HG03469 (cell line): ENCODE data around the gene IL1RN.
"Not testable (repeated sequence)": the region's sequence is repeated elsewhere in the genome, so short reads cannot be mapped to it uniquely, and the experiment has no call there.

Experiments
- ATAC-seq: cut with Tn5 transposase; IDR thresholded peaks from one replicate; pipeline ENCODE4 v1.9.1; 2021; ENCODE audit warnings: mild to moderate bottlenecking, moderate library complexity, moderate number of reproducible peaks; ENCODE audit not compliant: unreplicated experiment

IL1RN gene, protein sequence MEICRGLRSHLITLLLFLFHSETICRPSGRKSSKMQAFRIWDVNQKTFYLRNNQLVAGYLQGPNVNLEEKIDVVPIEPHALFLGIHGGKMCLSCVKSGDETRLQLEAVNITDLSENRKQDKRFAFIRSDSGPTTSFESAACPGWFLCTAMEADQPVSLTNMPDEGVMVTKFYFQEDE

GRCh38 chr2:113126845-113127645 lies at the start of gene IL1RN:
Gene IL1RN (plus strand): TSS chr2:113127598. CDS start chr2:113127625, 27 bp downstream.
- no peak for ATAC-seq

- ATAC-seq = no peak
Measured at GRCh38 chr2:113077921-113078320, 49.5 kb upstream of the IL1RN start.

GRCh38 chr2:113078350-113078839 lies 49.0 kb upstream of the IL1RN start:
- no peak for ATAC-seq

- ATAC-seq = no peak
Measured at GRCh38 chr2:113079131-113079530, 48.3 kb upstream of the IL1RN start.

- no peak for ATAC-seq
Measured at GRCh38 chr2:113080134-113080533, 47.3 kb upstream of the IL1RN start.

- ATAC-seq = no peak
Measured at GRCh38 chr2:113081488-113082210, 45.7 kb upstream of the IL1RN start.

GRCh38 chr2:113083296-113083695 lies 44.1 kb upstream of the IL1RN start:
- no peak for ATAC-seq

- no peak for ATAC-seq
Measured at GRCh38 chr2:113084249-113085000, 43.0 kb upstream of the IL1RN start.

GRCh38 chr2:113085542-113085941 lies 41.9 kb upstream of the IL1RN start:
- ATAC-seq = no peak

DNA sequence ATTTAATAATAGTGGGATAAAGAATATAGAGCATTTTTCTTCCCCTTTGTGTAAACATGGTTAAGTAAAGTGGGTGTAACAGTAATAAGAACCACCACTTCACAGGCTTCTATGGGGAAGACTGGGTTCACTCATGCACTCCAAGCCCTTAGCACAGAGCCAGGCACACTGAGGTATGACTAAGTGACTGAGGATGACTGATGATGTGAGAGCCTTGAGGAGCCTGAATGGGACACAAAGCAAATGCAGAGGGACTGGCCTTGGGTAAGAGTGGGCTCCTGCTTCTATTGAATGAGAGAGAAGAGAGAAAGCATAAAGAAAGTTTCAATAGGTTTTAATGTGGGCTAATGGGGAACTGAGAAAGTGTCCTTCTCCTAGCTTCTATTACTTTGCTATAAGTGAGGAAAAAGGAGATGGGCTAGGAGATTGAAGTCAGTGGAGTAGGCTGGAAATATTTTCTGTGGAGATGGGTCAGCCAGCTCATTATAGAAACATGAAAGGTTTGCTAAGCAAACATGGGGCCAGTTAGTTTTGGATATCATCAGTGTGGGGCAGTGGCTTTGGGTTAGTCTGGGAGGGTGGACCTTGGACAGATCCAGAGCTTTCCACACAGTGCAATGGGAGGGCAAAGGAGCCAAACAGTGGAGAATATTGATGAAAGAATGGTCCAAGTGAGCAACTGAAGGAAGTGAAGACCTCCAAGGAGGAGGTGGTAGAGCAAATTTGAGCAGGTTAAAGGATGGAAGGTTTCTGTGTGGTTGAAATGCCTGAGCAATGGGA lies 39.0 kb upstream of the IL1RN start:
- ATAC-seq = no peak

GRCh38 chr2:113089916-113090315 lies 37.5 kb upstream of the IL1RN start:
- ATAC-seq = no peak

GRCh38 chr2:113091231-113091896 lies 36.0 kb upstream of the IL1RN start:
- no peak for ATAC-seq

DNA sequence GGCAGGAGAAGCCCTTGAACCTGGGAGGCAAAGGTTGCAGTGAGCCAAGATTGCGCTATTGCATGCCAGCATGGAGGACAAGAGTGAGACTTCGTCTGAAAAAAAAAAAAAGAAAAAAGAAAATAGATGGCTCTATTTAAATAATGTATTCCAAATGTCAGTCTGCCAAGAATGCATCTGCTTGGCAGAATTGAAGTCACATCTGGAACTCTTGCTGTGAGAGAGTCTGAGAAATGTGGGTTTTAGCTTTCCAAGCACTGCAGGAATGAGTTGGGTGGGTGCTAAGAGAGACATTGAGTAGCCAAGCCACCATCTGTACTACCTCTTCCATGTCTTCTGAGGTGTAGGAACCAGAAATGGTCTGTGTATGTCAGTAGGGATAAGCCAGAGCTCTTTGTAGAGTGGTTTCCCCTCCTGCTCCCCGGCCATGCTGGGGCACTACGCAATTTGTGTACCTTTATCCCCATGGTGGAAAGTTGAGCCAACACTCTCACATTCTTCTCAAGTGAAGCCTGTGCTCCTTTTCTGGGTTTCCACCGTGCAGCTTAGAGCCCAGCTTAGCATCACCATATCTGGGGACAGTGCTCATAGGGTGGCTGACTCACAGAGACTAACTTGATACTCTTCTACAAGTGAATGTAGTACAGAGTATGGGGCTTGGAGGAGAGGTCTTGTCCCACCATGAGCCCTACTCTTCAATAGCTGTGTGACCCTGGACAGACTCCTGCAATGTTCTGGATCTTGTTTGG lies 34.4 kb upstream of the IL1RN start:
- no peak for ATAC-seq

GRCh38 chr2:113093613-113093977 lies 33.8 kb upstream of the IL1RN start:
- no peak for ATAC-seq

DNA sequence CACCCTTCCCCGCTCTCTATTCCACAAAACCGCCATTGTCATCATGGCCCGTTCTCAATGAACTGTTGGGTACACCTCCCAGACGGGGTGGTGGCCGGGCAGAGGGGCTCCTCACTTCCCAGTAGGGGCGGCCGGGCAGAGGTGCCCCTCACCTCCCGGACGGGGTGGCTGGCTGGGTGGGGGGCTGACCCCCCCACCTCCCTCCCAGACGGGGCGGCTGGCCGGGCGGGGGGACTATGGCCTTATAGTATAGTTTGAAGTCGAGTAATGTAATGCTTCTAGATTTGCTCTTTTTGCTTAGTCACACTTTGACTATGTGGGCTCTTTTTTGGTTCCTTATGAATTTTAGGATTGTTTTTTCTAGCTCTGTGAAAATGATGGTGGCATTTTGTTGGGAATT lies 31.1 kb upstream of the IL1RN start:
- ATAC-seq = not testable (repeated sequence)

- not testable (repeated sequence) for ATAC-seq
Measured at GRCh38 chr2:113096842-113097618, 30.4 kb upstream of the IL1RN start.

DNA sequence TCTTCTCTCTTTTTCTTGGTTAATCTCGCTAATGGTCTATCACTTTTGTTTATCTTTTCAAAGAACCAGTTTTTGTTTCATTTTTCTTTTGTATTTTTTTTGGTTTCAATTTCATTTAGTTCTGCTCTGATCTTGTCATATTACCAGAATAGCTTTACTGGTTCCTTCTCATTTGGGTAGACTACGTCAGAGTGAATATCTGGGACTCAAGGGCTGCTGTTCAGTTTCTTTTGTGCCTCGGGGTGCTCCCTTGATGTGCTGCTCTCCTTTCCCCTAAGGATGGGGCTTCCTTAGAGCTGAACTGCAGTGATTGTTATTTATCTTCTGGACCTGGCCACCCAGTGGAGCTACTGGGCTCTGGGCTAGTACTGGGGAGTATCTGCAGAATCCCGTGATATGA lies 29.4 kb upstream of the IL1RN start:
- no peak for ATAC-seq

DNA sequence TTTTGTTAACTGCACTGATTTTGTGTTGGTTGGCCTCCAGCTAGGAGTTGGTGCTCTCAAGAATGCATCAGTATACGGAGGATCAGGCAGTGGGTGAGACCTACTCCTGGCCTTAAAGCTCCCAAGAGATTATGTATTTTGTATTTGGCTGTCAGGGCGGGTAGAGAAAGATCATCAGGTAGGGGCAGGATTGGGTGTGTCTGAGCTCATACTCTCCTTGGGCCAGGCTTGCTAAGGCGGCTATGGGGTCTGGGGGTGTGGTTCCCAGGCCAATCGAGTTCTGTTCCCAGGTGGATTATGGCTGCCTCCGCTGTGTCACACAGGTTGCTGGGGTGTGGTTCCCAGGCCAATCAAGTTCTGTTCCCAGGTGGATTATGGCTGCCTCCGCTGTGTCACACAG lies 28.9 kb upstream of the IL1RN start:
- ATAC-seq = no peak
